ENCODE results near the gene GHITM. TPM values are rescaled to one million over a fixed set of nuclear protein-coding genes. Genes with fewer than 3 reads are reported as not detected.
"Not testable (repeated sequence)": the region's sequence is repeated elsewhere in the genome, so short reads cannot be mapped to it uniquely, and the experiment has no call there.

GHITM gene
- total and polyA plus RNA-seq, 7 donors: 140 to 618 (median 212) TPM

DNA sequence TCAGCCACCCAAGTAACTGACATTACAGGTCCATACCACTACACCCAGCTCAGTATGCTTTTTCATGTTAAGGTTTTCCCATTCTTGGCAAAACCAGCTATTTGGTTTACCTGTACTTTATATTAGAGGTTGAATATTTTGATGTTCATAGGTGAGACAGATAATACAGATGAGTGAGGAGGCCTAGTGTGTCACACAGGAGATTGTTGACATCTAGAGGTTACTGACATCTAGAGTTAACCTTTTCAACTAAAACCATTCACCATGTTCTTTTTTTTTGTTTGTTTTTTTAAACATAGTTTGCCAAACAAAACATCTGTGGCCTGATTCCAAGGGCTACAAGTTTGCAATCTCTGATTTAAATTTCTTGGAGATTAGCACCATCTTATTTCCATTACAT, 8.0 kb downstream of the GHITM start:
- no peak for DNase-seq
- Histone ChIP-seq H3K4me1 (no peaks in the 10 kb centered on the region), H3K9me3 (no peaks in the 10 kb centered on the region), H3K36me3 (peaks cover 12 to 97% (median 64%) of the 10 kb centered on the region in 4 donors), H3K4me3 (no peak overlapping the region), H3K27ac (no peak overlapping the region), H3K27me3 (no peaks in the 10 kb centered on the region)
- intact Hi-C loops (cut with DNase I): loop anchor here (5.0 kb wide), 1 partner anchor 110 kb away; no protein-coding TSS in a partner anchor
- TF ChIP-seq EP300 (IDR thresholded peaks at IDR 0.05): no peak
- TF ChIP-seq POLR2AphosphoS5 (IDR thresholded peaks at IDR 0.05): no peak
- TF ChIP-seq POLR2A (IDR thresholded peaks at IDR 0.05): no peak
- TF ChIP-seq, protein P1, sequence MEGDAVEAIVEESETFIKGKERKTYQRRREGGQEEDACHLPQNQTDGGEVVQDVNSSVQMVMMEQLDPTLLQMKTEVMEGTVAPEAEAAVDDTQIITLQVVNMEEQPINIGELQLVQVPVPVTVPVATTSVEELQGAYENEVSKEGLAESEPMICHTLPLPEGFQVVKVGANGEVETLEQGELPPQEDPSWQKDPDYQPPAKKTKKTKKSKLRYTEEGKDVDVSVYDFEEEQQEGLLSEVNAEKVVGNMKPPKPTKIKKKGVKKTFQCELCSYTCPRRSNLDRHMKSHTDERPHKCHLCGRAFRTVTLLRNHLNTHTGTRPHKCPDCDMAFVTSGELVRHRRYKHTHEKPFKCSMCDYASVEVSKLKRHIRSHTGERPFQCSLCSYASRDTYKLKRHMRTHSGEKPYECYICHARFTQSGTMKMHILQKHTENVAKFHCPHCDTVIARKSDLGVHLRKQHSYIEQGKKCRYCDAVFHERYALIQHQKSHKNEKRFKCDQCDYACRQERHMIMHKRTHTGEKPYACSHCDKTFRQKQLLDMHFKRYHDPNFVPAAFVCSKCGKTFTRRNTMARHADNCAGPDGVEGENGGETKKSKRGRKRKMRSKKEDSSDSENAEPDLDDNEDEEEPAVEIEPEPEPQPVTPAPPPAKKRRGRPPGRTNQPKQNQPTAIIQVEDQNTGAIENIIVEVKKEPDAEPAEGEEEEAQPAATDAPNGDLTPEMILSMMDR (IDR thresholded peaks at IDR 0.05): no peak

DNA sequence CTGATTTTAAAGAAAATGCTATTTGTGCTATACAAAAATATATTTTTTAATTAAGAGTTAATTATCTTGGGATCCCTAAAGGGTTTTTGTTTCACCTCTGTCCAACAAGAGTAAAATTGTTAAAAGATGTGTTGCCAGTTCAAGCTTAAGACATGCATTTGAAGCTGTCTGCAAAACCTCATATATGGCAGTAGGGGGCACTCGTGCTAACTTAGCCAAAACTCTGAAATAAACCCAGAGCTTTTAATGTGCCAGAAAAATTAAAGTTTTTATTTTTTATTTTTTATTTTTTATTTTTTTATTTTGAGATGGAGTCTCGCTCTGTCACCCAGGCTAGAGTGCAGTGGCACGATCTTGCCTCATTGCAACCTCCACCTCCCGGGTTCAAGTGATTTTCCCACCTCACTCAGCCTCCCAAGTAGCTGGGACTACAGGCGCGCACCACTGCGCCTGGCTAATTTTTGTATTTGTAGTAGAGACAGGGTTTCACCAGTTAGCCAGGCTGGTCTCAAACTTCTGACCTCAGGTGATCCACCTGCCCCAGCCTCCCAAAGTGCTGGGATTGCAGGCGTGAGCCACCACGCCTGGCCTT, 8.8 kb downstream of the GHITM start:
- TF ChIP-seq, protein P1 (IDR thresholded peaks at IDR 0.05): peak; percentile 7 to 61 (median 48)
- not testable (repeated sequence) for H3K9me3 ChIP-seq, H3K4me1 ChIP-seq, H3K4me3 ChIP-seq, DNase-seq, H3K27me3 ChIP-seq, H3K27ac ChIP-seq
- peaks cover 12 to 97% (median 64%) of the 10 kb centered on the region in 4 donors for H3K36me3 ChIP-seq
- 80 to 83% methylated on average over 9 of the region's 9 CpGs for WGBS, 2 donors
- intact Hi-C loops (cut with DNase I): loop anchor here (2.0 to 5.0 kb wide), 2 partner anchors 57 to 109 kb away; no protein-coding TSS in a partner anchor

DNA sequence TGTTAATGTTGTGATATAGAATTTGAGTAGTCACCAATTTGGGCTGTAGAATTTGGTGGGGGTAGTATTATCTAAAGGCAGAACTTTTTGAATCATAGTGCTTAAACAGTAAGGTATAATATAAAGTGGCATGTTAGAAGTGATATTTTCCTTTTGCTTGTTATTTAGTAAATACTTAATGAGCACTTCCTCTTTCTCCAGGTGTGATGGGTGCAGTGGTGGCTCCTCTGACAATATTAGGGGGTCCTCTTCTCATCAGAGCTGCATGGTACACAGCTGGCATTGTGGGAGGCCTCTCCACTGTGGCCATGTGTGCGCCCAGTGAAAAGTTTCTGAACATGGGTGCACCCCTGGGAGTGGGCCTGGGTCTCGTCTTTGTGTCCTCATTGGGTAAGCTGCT, 10.5 kb downstream of the GHITM start:
- Histone ChIP-seq H3K27ac (no peak overlapping the region), H3K36me3 (peaks cover 6 to 97% (median 50%) of the 10 kb centered on the region in 4 donors), H3K4me3 (no peak overlapping the region), H3K27me3 (no peaks in the 10 kb centered on the region), H3K9me3 (no peaks in the 10 kb centered on the region), H3K4me1 (no peaks in the 10 kb centered on the region)
- TF ChIP-seq, protein P1 (IDR thresholded peaks at IDR 0.05): no peak
- TF ChIP-seq EP300 (IDR thresholded peaks at IDR 0.05) (no peak), POLR2AphosphoS5 (IDR thresholded peaks at IDR 0.05) (no peak), POLR2A (IDR thresholded peaks at IDR 0.05) (no peak)
- 96 to 97% methylated on average over 2 of the region's 2 CpGs for WGBS, 2 donors
- intact Hi-C loops (cut with DNase I): loop anchor here (2.0 to 5.0 kb wide), 2 partner anchors 55 to 107 kb away; no protein-coding TSS in a partner anchor
- DNase-seq: no peak

DNA sequence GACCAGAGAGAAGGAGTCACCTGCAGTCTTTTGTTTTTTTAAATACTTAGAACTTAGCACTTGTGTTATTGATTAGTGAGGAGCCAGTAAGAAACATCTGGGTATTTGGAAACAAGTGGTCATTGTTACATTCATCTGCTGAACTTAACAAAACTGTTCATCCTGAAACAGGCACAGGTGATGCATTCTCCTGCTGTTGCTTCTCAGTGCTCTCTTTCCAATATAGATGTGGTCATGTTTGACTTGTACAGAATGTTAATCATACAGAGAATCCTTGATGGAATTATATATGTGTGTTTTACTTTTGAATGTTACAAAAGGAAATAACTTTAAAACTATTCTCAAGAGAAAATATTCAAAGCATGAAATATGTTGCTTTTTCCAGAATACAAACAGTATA, 13.5 kb downstream of the GHITM start:
- Histone ChIP-seq H3K4me1 (no peaks in the 10 kb centered on the region), H3K9me3 (no peaks in the 10 kb centered on the region), H3K4me3 (no peak overlapping the region), H3K36me3 (peaks cover 0 to 76% (median 29%) of the 10 kb centered on the region in 4 donors), H3K27me3 (no peaks in the 10 kb centered on the region), H3K27ac (no peak overlapping the region)
- DNase-seq: no peak
- intact Hi-C loops (cut with DNase I): no loop called here
- TF ChIP-seq POLR2AphosphoS5 (IDR thresholded peaks at IDR 0.05) (no peak), EP300 (IDR thresholded peaks at IDR 0.05) (no peak), POLR2A (IDR thresholded peaks at IDR 0.05) (no peak)
- TF ChIP-seq, protein P1 (IDR thresholded peaks at IDR 0.05): no peak

DNA sequence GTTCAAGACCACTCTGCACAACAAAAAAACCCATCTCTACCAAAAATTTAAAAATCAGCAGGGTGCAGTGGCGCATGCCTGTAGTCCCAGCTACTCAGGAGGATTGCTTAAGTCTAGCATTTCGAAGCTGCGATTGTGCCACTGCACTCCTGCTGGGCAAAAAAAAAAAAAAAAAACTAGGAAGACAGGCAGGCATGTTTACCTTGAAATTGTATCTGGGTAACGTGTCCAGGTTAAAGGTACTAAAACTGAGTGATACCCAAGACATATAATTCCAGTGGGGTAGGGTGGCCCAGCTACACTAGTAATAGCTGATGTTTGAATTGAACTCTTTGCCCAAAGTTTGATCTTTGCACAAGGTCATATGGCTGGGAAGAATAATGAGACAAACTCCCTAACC, 16.2 kb downstream of the GHITM start:
- Histone ChIP-seq H3K4me1 (no peaks in the 10 kb centered on the region), H3K27ac (no peak overlapping the region), H3K27me3 (no peaks in the 10 kb centered on the region), H3K9me3 (no peaks in the 10 kb centered on the region), H3K4me3 (no peak overlapping the region), H3K36me3 (peaks cover 0 to 51% (median 12%) of the 10 kb centered on the region in 4 donors)
- DNase-seq: no peak
- no peak for TF ChIP-seq POLR2AphosphoS5 (IDR thresholded peaks at IDR 0.05)
- no peak for TF ChIP-seq EP300 (IDR thresholded peaks at IDR 0.05)
- no peak for TF ChIP-seq POLR2A (IDR thresholded peaks at IDR 0.05)
- TF ChIP-seq, protein P1 (IDR thresholded peaks at IDR 0.05): no peak
- WGBS, 2 donors: 83 to 93% methylated on average over 4 of the region's 4 CpGs
- intact Hi-C loops (cut with DNase I): no loop called here
